ENCODE results near the gene TBC1D26.
"Not testable (repeated sequence)": the region's sequence is repeated elsewhere in the genome, so short reads cannot be mapped to it uniquely, and the experiment has no call there.

TBC1D26 gene

GRCh38 chr17:15731900-15732299 is at the start of gene TBC1D26:
Gene TBC1D26, plus strand, starts transcription at chr17:15732283. Its CDS starts 3,066 bp downstream, at chr17:15735349.
- not testable (repeated sequence) for DNase-seq

DNA sequence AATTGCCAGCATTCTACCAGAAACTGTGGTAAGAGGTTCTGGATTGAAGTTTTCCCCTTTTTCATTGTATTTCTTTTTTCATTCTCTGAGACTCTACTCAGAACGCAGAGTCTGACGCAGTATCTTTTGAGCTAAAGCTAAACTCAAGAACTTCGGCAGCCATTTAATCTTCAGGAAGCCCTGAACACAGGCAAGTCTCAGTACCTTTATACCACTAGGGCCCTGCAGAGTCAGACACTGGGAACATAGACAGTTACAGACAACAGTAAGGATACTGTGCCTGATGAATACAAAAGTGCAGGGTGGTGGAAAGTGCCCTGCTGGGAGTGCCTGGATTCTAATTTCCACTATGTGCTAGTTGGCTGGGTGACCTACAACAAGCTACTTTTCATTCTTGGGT is 48.9 kb upstream of the TBC1D26 start:
- not testable (repeated sequence) for DNase-seq

- DNase-seq = peak; percentile 80
Measured at GRCh38 chr17:15683824-15684478, 48.1 kb upstream of the TBC1D26 start, which contains the start of gene TRIM16. Gene TRIM16, minus strand, starts transcription at chr17:15684311. Its CDS starts 32,702 bp downstream, at chr17:15651609.

GRCh38 chr17:15687494-15687893 is 44.6 kb upstream of the TBC1D26 start:
- DNase-seq = not testable (repeated sequence)

GRCh38 chr17:15698967-15699366 is 33.1 kb upstream of the TBC1D26 start:
- not testable (repeated sequence) for DNase-seq

- DNase-seq = peak; percentile 99
Measured at GRCh38 chr17:15699413-15699924, 32.6 kb upstream of the TBC1D26 start, which contains the start of gene ZNF286A. Gene ZNF286A, plus strand, starts transcription at chr17:15699752. Its CDS starts 578 bp downstream, at chr17:15700330.

DNA sequence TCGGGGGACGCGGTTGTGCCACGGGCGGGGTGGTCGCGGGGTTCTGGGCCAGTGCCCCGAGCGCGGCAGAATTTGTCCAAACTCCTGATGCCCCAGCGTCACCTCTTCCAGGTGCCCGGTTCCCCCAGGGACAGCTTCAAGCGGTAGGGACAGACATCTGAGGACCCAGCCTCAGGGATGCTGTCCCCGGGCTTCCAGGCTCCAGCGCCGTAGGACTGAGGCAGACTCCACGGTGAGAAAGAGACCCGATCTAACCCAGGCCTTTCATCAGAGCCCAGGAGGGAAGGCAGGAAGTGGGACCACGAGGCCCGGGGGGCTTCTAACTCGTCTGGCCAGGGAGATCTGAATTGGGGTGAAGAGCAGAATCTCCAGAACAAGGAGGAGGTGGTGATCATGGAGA is 32.1 kb upstream of the TBC1D26 start:
- DNase-seq = not testable (repeated sequence)

- DNase-seq = not testable (repeated sequence)
Measured at GRCh38 chr17:15704239-15704638, 27.8 kb upstream of the TBC1D26 start.

GRCh38 chr17:15704813-15705212 is 27.3 kb upstream of the TBC1D26 start:
- DNase-seq = not testable (repeated sequence)

DNA sequence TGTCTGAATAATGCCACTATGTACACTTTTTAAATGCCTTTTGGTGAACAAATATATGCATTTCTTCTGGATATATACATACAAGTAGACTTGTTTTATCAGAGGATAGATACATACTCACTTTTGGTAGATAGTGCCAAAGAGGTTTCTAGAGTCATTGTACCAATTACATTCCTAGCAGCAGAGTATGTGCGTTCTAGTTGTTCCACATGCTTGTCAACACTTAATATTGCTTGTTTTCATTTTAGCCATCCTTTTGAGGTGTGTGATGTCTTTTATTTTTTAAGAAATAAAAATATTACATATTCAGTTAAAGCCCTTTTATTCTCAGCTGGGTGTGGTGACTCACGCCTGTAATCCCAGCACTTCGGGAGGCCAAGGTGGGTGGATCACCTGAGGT is 23.2 kb upstream of the TBC1D26 start:
- DNase-seq = not testable (repeated sequence)

DNA sequence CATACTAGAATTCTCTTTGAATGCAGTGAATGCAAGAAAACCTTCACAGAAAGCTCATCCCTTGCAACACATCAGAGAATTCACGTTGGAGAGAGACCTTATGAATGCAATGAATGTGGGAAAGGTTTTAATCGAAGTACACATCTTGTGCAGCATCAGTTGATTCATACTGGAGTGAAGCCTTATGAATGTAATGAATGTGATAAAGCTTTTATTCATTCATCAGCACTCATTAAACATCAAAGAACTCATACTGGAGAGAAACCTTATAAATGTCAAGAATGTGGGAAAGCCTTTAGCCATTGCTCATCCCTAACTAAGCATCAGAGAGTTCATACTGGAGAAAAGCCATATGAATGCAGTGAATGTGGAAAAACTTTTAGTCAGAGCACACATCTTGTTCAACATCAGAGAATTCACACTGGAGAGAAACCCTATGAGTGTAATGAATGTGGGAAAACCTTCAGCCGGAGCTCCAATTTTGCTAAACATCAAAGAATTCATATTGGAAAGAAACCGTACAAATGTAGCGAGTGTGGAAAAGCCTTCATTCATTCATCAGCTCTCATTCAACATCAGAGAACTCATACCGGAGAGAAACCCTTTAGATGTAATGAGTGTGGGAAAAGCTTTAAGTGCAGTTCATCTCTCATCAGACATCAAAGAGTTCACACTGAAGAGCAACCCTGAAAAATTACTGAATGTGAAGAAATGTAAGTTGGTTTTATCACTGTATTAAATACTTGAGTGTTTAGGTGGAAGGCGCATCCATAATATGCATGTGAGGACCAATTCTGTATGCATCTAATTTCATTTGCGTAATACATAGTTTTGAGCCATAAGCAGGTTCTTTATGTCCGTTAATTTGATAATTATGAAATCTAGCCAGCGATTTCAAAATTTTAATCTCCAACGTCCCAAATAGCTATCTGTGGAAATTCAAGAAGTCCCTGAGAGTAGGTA is 15.2 kb upstream of the TBC1D26 start:
- DNase-seq = not testable (repeated sequence)

GRCh38 chr17:15730535-15730934 is 1.5 kb upstream of the TBC1D26 start:
- not testable (repeated sequence) for DNase-seq

DNA sequence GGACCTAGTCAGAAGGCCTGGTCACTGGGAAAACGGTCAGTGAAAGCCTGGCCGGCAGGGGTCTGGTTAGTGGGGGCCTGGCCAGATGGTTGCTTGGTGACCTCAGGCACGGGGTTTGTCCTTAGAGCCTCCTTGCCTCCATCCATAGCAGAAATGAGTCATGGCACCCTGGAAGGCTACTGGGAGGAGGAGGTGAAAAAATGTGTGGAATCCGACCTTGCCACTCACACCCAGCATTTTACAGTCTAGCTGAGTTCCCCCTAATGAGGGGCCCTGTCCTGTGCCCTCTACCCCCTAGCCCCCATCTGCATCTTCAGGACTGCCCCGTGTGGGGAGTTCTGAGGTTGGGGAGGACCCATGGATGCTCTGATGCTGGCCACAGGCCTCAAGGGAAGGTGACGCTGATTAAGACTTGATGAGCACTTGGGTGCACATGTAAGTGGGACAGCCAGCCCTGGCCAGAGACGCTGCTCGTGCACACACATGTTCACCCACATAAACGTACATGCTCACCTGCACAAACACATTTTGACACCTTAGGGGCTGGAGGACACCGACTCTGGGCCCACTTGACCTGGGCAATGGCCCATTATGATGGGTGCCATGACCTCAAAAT is 1.2 kb downstream of the TBC1D26 start:
- DNase-seq = not testable (repeated sequence)

- not testable (repeated sequence) for DNase-seq
Measured at GRCh38 chr17:15736578-15736977, 4.5 kb downstream of the TBC1D26 start.

DNA sequence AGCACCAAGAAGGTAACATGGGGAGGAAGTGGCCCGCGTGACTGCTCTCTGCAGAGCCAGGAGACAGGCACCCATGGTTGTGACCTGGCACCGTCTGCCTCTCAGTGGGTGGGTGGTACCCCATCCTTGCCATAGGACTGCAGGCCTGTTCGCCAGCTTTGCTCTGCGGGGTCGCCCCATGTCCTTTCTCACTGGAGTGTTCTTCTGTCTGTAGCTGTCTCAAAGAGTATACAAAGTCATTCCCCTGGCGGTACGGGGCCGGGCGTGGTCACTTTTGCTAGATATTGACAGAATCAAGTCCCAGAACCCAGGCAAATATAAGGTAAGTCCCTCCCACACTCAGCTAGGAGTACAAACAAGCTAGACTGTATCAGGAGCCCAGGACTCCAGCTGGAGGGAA is 6.0 kb downstream of the TBC1D26 start:
- DNase-seq = no peak

DNA sequence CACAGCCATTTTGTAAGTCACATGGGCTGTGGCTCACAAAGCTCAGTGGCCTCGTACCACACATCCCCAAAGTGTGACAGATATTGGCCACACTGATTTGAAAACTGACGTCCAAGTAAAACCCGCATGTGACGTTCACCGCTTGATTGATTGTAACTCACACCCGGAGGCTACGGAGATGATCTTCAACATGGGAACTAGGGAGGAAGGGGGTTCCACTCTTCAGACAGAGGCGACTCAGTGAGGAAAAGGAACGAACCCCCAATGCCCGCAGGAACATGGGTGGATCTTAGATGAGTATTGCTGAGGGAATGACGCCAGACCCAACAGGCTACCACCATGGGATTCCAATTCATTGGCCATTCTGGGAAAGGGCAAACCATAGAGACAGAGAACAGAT is 7.2 kb downstream of the TBC1D26 start:
- DNase-seq = not testable (repeated sequence)

- DNase-seq = not testable (repeated sequence)
Measured at GRCh38 chr17:15740041-15740440, 8.0 kb downstream of the TBC1D26 start.

GRCh38 chr17:15740570-15741120 is 8.6 kb downstream of the TBC1D26 start:
- DNase-seq = no peak

DNA sequence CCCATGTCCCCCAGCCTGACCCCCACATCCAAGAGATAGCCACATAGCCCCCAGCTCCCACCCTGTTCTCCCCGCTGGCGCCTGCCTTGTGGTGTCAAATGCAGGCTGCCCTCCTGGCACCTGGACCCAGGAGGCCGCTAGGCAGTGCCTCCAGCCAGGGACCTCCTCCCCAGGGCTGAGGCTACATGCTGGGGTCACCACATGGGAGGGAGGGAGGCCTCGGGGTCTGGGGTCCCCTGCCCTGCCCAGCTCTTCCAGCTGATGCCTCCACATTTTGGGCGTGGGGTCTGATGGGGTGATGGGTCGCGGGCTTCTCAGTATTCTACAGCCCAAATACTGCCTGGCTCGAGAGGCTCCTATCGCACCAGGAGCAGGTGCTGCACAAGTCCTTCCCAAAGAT is 9.5 kb downstream of the TBC1D26 start:
- no peak for DNase-seq

DNA sequence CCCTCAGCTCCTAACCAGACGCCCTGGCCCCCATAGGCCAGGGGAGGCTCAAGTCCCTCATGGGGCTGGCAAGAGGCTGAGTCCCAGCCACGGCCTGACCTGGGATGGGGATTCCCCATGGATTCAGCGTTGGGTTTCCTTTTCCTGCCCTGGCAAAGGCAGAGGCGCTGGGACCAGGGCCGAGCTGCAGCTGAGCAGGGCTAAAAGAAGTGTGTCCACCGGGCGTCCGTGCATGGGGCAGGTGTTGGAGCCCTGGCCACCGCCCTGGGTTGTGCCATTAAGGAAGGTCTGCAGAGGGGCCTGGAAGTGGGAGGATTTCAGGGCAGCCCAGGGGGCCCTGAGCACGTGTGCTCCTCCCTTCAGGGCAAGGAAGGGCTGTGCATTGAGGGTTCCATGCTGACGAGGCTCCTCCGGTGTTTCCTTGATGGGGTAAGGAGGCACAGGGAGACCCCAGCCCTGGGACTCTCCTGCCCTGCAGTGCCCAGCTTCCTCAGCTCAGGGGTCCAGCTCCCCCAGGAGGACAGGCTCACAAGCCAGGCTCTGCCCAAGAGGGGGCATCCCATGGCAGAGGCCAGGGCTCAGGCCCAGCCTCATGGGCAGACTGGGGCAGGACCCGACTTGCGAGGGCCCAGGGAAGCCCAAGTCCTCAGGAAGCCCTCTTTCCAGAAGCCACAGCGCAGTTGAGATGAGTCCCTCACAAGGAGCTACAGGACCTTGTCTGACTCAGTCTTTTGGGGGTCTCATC is 10.1 kb downstream of the TBC1D26 start:
- no peak for DNase-seq

DNA sequence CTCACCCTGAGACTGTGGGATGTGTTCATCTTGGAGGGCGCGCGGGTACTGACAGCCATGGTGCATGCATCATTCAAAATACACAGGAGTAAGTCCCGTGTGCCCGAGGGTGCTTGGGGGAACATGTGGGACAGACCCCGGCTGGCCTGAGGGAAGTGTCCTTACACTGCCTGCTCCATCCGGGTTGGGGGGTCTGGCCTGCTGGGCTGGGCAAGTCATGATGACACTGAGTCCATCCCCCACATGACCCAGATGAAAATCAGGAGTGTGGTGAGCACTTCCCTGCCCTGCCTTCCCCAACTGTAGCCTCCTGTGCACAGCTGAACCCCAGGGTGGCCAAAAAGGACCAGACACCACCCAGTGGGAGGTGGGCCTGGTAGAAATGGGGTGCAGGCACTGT is 10.8 kb downstream of the TBC1D26 start:
- DNase-seq = no peak

Data from stimulated activated CD4-positive, alpha-beta T cell treated with anti-CD3 and anti-CD28 coated beads, Interleukin-4, amount 100 ng/mL, for 24 hours (primary cell).